PFSK-1 (cell line): ENCODE measurements around the gene CREB3L2.

Experiments
- FOXP2 ChIP-seq: optimal IDR thresholded peaks from 2 replicates; pipeline ENCODE3; 2011; ENCODE audit warnings: borderline replicate concordance, control low read depth, inconsistent platforms; ENCODE audit not compliant: insufficient read depth; ENCODE audit errors: extremely low read length, extremely low read depth
- POLR2AphosphoS5 ChIP-seq: IDR thresholded peaks from 2 replicates; pipeline ENCODE4 v1.6.1; 2012; ENCODE audit warnings: low read depth, mild to moderate bottlenecking, control low read depth, low read length, moderate library complexity
- REST ChIP-seq, 2 experiments: IDR thresholded peaks; 2 replicates each; pipeline versions ENCODE4 v1.6.1 to v1.8.0; 2011 to 2012; ENCODE audit warnings: low read depth in 2 of 2, low read length in 2 of 2, control low read depth in 1 of 2, inconsistent platforms in 1 of 2, mild to moderate bottlenecking in 1 of 2, moderate library complexity in 1 of 2; ENCODE audit not compliant: insufficient read depth in 1 of 2
- SIN3A ChIP-seq: IDR thresholded peaks from 2 replicates; pipeline ENCODE4 v1.6.1; 2012; ENCODE audit warnings: mild to moderate bottlenecking, low read length, moderate library complexity, borderline replicate concordance; ENCODE audit not compliant: insufficient read depth
- TAF1 ChIP-seq: IDR thresholded peaks from 2 replicates; pipeline ENCODE4 v1.6.1; 2012; ENCODE audit warnings: low read length, control low read depth, borderline replicate concordance; ENCODE audit not compliant: insufficient read depth

Gene CREB3L2

GRCh38 chr7:137975221-137975620, 26.7 kb downstream of the CREB3L2 start:
- TF ChIP-seq SIN3A: no peak
- TF ChIP-seq TAF1: no peak
- TF ChIP-seq REST (IDR thresholded peaks at IDR 0.05; ENCODE audit: insufficient read depth in 1 of 2, low read depth in 2 of 2, low read length in 2 of 2): no peak
- TF ChIP-seq POLR2AphosphoS5: no peak
- no peak for TF ChIP-seq FOXP2

- no peak for TF ChIP-seq SIN3A
- TF ChIP-seq REST (IDR thresholded peaks at IDR 0.05; ENCODE audit: insufficient read depth in 1 of 2, low read depth in 2 of 2, low read length in 2 of 2): no peak
- TF ChIP-seq FOXP2: no peak
- no peak for TF ChIP-seq POLR2AphosphoS5
- no peak for TF ChIP-seq TAF1
Observed at GRCh38 chr7:137974766-137975165, 27.1 kb downstream of the CREB3L2 start.

- TF ChIP-seq TAF1: no peak
- TF ChIP-seq REST (IDR thresholded peaks at IDR 0.05; ENCODE audit: insufficient read depth in 1 of 2, low read depth in 2 of 2, low read length in 2 of 2): peak; percentile 44 to 49; a peak in 1 of 4 replicates
Observed at GRCh38 chr7:137970253-137970975, 31.5 kb downstream of the CREB3L2 start.

GRCh38 chr7:137969828-137970227, 32.1 kb downstream of the CREB3L2 start:
- TF ChIP-seq POLR2AphosphoS5 (no peak), SIN3A (no peak), FOXP2 (no peak), REST (IDR thresholded peaks at IDR 0.05; ENCODE audit: insufficient read depth in 1 of 2, low read depth in 2 of 2, low read length in 2 of 2) (no peak), TAF1 (no peak)

GRCh38 chr7:137968890-137969289, 33.0 kb downstream of the CREB3L2 start:
- no peak for TF ChIP-seq FOXP2
- TF ChIP-seq POLR2AphosphoS5: no peak
